GM21381 (cell line): Measurements from ENCODE around the gene ETV7.

ENCODE experiments used
- ATAC-seq: cut with Tn5 transposase; IDR thresholded peaks from one replicate; pipeline ENCODE4 v1.9.1; 2021; ENCODE audit warnings: mild to moderate bottlenecking, moderate library complexity; ENCODE audit not compliant: unreplicated experiment

Gene ETV7

GRCh38 chr6:36326356-36326995 lies 61.0 kb downstream of the ETV7 start:
- no peak for ATAC-seq

DNA sequence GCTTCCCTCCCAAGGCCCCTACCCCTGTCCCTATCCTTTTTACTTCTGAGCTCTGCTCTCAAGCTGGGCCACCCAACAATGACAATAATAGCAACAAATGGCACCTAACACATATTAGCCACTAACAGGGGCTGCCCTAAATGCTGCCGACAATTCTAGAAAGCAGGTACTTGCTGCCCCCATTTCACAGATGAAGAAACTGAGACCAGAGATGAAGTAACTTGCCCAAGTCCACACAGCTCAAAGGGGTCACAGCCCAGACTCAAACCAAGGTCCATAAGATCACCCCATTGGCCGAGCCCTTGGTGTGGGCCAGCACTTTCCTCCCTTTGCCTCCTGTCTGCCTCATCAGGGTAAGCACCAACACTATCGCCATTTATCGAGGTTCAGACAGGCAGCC lies 62.8 kb downstream of the ETV7 start:
- ATAC-seq: no peak

DNA sequence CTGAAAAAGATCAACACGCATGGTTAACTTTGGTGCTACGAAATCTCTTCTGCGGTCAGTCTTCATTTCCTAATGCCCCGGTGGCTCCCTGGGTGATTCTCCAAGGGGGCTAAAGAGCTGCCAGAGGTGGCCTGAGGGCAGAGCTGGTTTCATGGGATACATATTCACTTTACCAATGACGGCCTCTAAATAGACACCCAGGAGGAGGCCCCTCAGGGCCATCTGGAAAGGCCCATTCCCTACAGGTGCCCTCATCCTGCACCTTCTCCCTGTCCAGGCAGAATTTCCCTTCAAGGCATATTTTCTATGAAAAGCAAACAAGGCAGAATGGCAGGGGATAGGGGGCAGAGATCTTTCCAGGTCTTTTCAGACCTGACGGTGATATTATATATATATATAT lies 63.3 kb downstream of the ETV7 start:
- ATAC-seq: no peak

DNA sequence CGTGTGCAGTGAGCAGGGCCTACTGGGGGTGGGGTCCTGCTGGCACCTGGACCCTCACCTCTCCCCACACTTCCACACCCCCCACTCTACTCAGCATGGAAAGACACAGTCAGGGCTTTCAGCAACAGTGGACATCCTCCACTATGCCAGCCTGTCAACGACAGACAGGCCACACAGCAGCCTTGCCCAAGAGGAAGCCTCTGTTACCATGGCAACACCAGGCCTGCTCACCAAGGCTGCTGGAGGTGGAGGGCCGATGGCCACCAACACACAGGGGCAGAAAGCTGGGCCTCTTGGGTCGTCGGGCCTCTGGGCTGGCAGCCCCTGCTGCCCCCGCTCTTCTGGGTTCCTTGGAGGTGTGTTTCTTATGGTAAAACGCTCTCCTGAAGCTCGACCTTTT lies 64.4 kb downstream of the ETV7 start:
- ATAC-seq: no peak

GRCh38 chr6:36322591-36322990 lies 64.9 kb downstream of the ETV7 start:
- no peak for ATAC-seq

GRCh38 chr6:36320475-36320874 lies 67.0 kb downstream of the ETV7 start:
- no peak for ATAC-seq

GRCh38 chr6:36319821-36320220 lies 67.6 kb downstream of the ETV7 start:
- ATAC-seq: no peak

- ATAC-seq: no peak
These were observed 68.1 kb downstream of the ETV7 start for GRCh38 chr6:36319436-36319762.

GRCh38 chr6:36318690-36319435 lies 68.6 kb downstream of the ETV7 start:
- ATAC-seq: no peak

- no peak for ATAC-seq
These were observed 69.8 kb downstream of the ETV7 start for GRCh38 chr6:36317623-36318022.
